Fibroblast of skin of scalp (primary cell): Measurements from ENCODE around the gene CPSF7. TPM values are rescaled to one million over a fixed set of nuclear protein-coding genes. Genes with fewer than 3 reads are reported as not detected.

Experiments
- DNase-seq: peaks from one replicate; pipeline ENCODE4 v3.0.0-alpha.2; 2013
- polyA plus RNA-seq, 2 experiments: library from polyadenylated mRNA; unstranded; fragments of 120-200 nt; gene quantifications; one replicate each; pipeline ENCODE4 v1.2.1, GENCODE V29; 2013; ENCODE audit not compliant: insufficient read length in 2 of 2

Gene CPSF7, protein sequence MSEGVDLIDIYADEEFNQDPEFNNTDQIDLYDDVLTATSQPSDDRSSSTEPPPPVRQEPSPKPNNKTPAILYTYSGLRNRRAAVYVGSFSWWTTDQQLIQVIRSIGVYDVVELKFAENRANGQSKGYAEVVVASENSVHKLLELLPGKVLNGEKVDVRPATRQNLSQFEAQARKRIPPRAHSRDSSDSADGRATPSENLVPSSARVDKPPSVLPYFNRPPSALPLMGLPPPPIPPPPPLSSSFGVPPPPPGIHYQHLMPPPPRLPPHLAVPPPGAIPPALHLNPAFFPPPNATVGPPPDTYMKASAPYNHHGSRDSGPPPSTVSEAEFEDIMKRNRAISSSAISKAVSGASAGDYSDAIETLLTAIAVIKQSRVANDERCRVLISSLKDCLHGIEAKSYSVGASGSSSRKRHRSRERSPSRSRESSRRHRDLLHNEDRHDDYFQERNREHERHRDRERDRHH
- 49.9 TPM for polyA plus RNA-seq (2013, experiment 1 of 2; ENCODE audit: insufficient read length)
- polyA plus RNA-seq (2013, experiment 2 of 2; ENCODE audit: insufficient read length): 49.9 TPM

DNA sequence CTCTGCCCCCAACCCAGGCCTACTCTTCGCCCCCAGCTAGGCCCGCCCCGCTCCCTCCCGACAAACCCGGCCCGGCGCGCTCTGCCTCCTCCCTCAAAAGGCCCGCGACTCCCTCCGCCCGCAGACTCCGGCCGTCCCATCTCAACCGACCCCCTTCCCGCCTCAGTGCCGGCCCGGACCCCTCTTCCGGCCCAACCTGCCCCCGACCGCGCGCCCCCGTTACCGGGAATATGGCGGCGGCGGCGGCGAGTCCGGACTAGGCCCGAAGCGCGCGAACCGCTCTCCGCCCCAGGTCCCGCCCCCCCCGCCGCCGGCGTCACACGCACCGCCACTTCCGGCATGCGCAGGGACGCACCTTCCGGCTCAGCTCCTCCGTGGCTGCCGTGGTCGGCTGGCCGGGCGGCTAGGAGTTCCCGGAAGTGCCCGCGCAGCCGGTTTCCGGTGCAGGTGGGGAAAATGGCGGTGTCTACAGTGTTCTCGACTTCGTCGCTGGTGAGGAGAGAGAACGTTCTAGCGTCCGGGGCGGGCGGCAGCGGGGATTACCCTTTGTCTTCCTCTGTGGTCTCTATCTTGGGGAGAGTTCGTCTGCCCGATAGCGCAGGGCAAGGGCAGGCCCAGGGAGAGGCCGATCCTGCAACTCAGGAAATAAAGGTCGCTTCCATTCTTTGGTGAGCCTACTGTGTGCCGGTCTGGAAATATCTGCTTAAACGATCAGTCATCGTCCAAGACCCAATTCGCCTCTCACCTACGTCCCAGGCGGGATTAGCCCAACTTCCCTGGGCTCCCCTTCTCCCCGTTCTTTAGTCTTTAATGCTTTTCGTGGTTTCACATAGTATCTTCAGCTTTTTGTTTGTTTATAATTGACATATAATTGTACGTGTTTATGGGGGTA is at the start of gene CPSF7, which contains the start of gene SDHAF2:
TSS of gene CPSF7 (minus strand) at position 285 of the 892 bp plus-strand sequence. CDS start 740 bp downstream, outside the sequence.
TSS of gene SDHAF2 (plus strand) at position 434 of the 892 bp plus-strand sequence. CDS start at position 457, 23 bp downstream.
- DNase-seq: peak; percentile 97

DNA sequence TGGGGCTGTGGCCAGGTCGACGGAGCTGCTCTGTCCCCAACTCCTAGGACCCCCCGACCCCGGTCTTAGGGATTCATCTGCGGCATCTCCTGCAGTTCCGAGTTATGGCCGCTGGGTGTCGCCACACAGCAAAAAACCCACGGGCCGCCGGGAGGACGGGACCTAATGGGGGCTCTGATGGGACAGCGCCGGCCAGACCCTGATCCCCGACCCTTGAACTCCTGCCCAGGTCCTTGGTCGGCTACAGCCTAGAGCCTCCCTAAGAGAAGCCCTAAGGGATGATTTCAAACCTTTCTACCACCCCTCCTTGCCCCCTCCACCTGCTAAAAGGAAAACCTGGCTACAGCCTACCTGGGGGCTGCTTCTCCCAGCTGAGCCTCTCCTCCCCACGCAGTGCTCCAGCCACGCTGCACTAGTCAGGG is 48.0 kb upstream of the CPSF7 start:
- no peak for DNase-seq

DNA sequence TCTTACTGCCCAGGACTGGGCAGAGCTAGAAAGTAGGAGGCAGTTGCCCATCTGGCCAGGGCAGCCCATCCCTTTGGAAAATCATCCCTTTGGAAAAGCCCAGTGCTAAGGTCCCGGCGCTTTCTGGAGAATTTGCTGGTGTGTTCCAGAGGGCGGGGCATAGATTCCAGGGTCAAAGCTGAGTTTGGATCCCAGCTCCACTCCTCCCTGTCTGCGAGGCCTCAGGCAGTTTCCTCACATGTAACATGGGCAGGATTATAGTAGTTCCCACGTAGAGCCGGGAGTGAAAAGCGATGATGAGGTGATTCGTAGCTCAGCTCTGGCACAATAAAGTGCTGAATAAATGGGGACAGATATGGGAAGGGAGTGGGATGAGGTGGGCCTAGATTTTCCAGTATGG is 47.4 kb upstream of the CPSF7 start:
- DNase-seq: no peak

DNA sequence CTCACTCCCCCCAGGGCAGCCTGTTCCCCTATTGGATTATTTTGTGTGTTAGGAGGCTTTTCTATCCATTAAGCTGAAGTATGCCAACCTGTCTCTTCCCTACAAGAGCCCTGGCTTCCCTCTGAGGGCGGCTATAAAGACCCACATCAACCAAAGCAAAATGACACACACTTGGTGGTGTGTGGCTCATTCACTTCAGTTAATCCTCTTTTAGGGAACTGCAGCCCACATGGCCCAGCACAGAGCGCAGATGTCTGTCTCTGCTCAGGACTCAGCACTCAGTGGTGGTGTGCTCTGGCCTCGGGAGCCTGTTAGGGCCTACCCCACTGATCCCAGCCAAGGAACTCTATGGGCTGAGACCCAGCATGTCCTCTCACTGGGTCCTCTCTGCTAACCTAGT is 46.6 kb upstream of the CPSF7 start:
- no peak for DNase-seq

DNA sequence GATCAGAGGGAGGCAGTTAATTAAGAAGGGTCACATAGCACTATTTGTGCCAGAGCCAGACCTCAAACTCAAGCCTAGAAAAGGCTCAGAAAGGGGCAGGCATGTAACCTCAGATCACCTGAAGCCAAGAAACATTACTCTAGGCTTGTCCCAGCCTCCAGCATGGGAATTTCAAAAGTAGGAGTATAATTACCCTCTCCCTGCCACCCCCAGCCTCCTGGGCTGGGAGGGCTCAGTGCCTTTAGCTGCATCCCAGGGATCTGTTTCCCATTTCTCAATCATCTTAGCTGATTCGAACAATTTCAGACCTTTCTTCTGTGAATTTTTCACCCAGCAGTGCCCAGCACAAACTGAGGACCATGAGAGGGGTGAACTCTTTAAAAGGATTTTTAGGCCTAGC is 45.7 kb upstream of the CPSF7 start:
- DNase-seq: no peak

DNA sequence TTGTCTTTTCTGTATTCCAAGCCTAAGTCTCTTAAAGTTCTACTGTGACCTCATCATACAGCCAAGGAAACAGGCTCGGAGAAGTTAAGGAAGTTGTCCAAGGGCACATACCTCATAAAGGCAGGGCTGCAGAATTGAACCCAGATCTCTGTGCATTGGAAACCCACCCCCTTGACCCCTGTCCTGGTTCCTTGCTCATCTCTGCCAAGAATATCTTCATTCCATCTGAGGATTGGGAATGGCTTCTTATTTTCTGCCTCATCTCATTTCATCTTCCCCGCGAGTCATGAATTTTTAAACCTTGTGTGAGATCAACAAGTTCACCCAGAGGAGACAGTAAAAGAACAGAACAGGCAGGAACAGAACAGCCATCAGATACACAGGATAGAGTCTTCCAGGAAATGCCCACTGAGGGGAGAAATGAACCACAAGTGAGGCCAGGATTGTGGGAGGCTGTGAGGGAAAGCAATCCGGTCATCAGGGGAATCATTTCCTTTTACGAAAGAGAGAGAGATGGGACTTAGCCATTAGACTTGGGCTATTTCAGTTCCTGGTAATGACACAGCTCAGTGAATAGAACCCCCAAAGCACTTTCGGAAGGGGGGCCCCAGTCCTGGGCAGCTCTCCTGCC is 44.4 kb upstream of the CPSF7 start:
- DNase-seq: no peak

DNA sequence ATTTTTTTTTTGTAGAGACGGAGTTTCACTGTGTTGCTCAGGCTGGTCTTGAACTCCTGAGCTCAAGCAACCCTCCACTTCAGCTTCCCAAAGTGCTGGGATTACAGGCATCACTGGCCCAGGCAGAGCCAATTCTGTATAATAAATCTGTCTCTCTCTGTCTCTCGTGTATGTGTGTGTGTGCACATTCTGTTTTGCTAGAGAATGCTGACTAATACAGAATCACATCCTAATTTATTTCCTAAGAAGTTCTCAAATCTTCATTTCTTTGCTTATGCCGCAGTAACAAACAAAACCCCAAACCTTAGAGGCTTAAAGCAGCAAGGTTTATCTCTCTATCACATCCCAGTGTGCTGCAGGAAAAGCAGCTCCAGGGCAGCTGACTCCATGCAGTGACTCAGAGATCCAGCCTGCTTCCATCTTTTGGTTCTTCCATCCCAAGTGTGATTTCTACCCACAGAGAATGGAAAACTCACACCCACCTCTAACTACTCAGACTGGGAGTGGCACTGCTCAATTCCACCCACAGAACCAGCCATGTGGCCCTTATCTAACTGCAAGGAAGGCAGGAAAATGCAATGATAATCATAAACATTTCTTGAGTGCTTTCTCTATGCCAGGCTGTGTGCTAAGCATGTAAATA is 43.7 kb upstream of the CPSF7 start:
- no peak for DNase-seq

DNA sequence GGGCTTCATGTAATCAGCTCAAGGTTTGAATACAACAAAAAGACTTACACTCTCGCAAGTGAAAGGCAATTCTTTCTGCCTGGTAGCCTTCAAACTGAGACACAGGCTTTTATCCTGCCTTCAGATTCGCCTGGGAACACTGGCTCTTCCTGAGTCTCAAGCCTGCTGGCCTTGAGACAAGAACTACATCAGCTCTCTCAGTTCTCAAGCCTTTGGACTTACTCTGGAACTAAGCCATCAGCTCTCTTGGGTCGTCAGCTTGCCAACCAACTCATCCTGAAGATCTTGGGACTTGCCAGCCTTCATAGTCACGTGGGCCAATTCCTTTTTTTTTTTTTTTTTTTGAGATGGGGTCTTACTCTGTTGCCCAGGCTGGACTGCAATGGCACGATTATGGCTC is 43.1 kb upstream of the CPSF7 start:
- no peak for DNase-seq

DNA sequence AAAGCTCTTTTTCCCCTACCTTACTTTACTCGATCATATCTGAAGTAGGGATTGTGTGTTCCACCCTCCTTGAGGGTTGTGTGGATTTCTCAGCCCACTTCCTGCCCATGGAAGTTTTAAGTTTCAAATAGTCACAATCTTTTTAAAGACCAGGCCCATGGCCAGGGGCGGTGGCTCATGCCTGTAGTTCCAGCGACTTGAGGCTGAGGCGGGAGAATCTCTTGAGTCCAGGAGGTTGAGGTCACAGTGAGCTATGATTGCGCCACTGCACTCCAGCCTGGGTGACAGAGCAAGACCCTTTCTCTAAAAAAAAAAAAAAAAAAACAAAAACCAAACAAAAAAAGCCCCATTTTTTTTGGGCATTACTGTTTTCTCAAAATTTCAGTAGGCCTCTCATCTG is 42.5 kb upstream of the CPSF7 start:
- peak; percentile 25 for DNase-seq

DNA sequence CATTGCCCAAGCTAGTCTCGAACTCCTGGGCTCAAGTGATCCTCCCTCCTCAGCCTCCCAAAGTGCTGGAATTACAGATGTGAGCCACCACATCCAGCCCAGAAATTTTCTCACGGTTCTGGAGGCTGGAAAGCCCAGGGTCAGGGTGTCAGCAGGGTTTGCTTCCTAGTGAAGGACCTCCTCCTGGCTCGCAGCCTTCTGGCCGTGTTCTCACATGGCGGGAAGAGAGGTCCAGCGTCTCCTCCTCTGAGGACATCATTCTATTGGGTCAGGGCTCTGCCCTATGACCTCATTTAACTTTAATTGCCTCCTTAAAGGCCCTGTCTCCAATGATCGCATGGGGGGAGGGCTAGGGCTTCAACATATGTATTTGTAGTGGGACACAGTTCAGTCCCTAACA is 38.2 kb upstream of the CPSF7 start:
- DNase-seq: no peak

DNA sequence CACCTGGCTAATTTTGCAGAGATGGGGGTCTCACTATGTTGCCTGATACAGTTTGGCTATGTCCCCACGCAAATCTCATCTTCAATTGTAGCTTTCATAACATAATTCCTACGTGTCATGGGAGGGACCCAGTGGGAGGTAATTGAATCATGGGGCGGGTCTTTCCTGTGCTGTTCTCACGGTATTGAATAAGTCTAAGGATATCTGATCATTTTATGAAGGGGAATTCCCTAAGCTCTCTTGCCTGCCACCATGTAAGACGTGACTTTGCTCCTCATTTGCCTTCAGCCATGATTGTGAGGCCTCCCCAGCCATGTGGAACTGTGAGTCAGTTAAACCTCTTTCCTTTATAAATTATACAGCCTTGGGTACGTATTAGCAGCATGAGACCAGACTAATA is 37.8 kb upstream of the CPSF7 start:
- peak; percentile 22 for DNase-seq

DNA sequence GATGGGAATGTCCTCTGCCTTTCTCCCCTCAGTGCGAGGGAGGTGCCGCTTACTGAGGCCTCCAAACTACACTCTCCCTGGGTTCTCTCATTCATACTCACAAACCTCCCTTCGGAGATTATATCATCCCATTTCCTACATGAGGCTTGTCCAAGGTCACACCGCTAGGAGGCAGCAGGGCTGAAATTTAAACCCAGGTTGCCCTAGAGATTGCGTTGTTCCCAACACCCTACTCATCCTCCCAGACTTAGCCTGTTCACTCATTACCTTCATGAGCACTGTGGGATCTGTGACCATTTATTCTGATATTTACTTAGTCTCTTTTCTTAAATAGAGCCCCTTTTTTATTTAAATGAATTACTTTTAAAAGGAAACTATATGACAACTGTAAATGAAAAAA is 31.2 kb upstream of the CPSF7 start:
- DNase-seq: no peak

DNA sequence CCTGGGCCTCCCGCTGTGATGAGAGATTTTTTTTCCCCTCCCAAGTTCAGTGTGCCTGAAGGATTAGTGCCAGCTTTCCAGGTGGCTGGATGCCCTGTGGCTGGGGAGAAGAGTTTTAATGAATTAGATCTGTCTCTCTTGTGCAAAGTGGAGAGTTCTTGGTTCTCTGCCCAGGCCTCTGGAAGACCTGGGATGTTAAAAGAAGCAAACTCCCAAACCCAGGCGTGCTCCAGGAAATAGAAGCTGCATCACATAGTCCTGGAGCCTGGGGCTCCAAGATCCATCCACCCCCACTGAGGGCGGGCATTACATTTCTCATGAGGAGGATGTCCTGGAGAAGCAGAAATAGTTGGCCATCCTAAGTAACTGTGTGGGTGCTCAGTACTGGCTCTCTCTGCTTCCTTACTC is 30.7 kb upstream of the CPSF7 start:
- no peak for DNase-seq

DNA sequence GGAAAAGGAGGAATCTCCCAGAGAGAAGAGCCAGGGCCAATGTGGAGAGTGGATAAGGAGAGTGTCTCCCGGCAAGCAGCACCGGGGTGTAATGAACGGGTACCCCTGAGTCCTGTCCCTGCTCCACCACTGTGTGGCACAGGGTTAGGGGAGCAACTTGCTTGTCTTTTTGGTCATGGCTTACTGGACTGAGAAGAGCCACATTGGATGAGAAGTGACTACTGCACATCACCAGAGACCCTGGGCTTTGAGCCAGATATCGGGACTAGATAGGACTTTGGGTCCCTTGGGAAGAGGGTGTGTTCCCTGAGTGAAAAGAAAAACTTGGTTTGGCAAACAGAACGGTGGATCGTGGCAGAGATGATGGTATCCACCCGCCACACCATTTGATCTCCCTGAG is 24.7 kb upstream of the CPSF7 start:
- peak; percentile 9 for DNase-seq

DNA sequence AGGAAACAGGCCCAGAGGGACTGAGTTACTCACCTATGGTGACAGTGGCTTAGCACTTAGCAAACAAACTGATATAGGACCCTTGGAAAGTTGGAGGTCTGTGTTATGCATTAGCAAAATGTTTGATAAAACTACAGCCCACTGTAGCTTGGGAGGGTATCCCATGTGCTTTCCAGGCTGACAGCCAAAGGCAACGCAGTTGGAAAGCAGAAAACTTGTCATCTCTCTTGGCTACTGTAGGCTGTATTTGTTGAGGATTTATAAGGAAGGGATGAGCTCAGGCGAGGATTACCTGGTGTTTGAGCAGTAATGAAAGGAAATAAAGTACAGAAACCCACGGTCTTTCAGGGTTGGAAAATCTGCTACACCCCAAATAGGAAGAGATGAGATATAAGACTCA is 23.9 kb upstream of the CPSF7 start:
- DNase-seq: no peak

DNA sequence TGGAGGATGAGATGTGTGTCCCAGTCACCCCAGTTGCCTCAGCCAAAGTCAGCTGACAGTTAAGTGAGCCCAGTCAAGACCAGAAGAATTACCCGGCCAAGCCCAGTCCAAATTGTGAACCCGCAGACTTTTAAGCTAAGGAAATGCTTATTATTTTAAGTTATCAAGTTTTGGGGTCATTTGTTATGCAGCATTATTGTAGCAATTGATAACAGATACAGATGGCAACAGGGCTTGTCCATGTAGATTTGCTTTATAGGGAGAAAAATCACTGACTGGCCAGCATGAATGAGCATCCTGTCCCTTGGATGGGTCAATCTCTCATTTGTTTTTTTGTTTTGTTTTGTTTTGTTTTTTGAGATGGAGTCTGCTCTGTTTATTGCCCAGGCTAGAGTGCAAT is 23.1 kb upstream of the CPSF7 start:
- DNase-seq: no peak

DNA sequence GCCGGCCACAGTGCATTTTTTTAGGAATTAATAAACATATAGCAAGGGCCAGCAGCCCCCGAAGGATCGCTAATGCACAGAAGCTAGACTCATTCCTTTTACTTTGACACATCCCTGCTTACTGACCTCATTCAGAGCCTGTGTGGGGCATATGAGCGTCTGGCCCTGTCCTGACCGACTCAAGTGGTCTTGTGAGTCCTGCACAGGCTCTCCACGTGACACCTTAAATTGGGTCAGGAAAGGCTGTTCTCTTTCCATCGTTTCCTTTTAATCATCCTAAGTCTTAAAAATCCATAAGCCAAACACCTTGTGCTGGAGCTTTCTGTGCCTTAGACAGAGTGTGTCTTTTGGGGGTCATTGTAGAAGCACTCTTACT is 18.8 kb upstream of the CPSF7 start:
- no peak for DNase-seq

DNA sequence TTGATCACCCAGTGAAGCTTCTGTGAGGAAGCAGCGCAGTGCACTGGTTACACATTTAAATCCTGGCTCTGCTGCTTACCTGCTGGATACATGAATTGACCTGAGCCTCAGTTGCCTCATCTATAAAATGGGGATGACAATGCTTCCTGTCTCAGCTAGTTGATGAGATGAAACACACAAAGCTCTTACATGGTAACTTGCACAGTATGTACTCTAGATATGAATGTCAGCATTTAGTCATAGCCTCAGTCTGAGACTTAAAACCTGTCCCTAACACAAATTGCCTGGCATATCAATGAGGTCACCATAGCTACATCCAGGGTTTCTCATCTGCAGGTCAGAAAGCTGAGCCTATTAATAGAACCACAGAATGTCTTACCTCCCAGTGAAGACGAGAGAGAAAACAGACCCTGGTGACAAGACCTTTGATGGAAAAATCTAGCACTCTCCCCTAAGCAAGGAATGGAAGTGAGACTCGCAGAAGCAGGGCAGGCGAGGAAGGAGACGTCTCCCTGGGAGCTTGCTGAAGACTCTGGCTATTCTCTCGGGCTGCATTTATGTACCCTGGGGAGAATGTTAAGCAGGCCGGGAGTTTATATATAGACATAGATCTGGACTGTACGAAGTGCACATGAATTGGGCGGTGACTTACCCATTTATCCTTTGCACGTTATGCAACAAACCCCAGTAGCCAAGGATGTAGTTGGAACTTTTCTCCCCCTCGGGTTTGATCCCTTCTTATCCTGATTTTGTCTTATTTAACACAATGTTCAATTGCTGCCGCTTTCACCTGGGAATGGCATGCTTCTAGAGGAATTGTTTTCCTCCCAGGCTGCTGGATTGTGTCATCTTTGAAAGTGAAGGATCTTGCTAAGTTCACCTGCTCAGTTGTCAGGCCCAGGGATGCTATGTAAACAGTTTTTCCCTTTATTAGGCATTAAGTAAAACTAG is 18.1 kb upstream of the CPSF7 start:
- DNase-seq: no peak

DNA sequence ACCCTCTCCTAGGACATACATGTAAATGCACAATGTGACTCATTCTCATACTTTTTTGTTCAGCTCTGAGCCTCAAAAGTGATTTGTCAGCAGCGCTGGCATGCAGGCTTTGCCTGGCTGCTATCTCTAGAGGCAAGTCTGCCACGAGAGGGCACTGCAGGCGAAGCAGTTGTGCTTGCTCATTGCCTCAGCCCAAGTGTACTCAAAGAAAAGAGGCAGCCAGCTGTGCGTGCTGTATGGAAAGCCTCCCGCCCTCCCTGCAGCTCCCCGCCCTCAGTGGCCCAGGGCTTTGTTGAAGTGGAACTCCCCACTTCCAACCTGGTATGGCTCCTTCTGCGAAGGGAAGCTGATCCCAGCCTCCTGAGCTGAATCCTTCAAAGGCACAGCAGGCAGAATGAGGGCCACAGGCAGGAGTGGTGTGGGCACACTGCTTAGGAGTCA is 16.5 kb upstream of the CPSF7 start:
- peak; percentile 94 for DNase-seq

DNA sequence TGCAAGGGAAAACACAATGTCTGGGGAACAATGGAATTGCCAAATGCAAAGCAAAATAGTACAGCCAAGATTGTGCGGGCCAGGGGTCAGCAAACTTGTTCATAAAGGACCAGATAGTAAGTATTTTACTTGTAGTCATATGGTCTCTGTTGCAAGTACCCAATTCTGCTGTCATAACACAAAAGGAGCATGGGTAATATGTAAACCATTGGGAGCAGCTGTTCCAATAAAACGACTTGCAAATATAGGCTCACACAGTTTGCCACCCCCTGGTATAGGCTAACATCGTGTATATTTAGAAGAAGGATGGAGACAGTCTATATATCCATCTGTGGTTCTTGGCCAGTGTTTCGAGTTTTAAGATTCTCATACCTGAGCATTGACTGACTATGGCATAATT is 15.7 kb upstream of the CPSF7 start:
- DNase-seq: no peak

DNA sequence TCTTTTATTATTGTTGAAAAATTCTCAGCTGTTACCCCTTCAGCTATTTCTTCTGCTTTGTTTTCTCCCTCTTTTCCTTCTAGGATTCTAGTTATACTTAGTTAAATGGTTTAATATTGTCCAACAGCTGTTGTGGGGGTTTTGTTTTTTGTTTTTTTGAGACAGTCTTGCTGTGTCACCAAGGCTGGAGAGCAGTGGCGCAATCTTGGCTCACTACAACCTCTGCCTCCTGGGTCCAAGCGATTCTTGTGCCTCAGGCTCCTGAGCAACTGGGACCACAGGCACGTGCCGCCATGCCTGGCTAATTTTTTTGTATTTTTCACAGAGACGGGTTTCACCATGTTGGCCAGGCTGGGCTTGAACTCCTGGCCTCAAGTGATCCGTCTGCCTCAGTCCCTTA is 12.8 kb upstream of the CPSF7 start:
- no peak for DNase-seq
